Mammary epithelial cell (primary cell): Measurements from ENCODE around the gene ZSWIM3.

ENCODE experiments used
- EZH2 ChIP-seq: IDR thresholded peaks from 2 replicates; pipeline ENCODE4 v1.6.1; 2012; ENCODE audit warnings: low read length, inconsistent platforms, borderline replicate concordance
- TF ChIP-seq, protein P1 (sequence below), 2 donors: IDR thresholded peaks in 1 of 2; conservative IDR thresholded peaks in 1 of 2; 2 replicates each; pipeline ENCODE4 v1.5.1; 2011 to 2012; ENCODE audit warnings: inconsistent platforms in 2 of 2, low read length in 2 of 2, mild to moderate bottlenecking in 2 of 2, control low read depth in 1 of 2, low read depth in 1 of 2; ENCODE audit not compliant: insufficient read depth in 1 of 2; ENCODE audit errors: extremely low read depth in 1 of 2

GRCh38 chr20:45810191-45810970 is 47.0 kb upstream of the ZSWIM3 start:
- TF ChIP-seq, protein P1, sequence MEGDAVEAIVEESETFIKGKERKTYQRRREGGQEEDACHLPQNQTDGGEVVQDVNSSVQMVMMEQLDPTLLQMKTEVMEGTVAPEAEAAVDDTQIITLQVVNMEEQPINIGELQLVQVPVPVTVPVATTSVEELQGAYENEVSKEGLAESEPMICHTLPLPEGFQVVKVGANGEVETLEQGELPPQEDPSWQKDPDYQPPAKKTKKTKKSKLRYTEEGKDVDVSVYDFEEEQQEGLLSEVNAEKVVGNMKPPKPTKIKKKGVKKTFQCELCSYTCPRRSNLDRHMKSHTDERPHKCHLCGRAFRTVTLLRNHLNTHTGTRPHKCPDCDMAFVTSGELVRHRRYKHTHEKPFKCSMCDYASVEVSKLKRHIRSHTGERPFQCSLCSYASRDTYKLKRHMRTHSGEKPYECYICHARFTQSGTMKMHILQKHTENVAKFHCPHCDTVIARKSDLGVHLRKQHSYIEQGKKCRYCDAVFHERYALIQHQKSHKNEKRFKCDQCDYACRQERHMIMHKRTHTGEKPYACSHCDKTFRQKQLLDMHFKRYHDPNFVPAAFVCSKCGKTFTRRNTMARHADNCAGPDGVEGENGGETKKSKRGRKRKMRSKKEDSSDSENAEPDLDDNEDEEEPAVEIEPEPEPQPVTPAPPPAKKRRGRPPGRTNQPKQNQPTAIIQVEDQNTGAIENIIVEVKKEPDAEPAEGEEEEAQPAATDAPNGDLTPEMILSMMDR (conservative IDR thresholded peaks at IDR 0.05 in 1 of 2, IDR thresholded peaks at IDR 0.05 in 1 of 2; ENCODE audit: extremely low read depth in 1 of 2, insufficient read depth in 1 of 2, low read depth in 1 of 2, low read length in 2 of 2) = no peak
- TF ChIP-seq EZH2 = no peak
